ENCODE measurements around the gene ERFL. TPM values are rescaled to one million over a fixed set of nuclear protein-coding genes. Genes with fewer than 3 reads are reported as not detected.

The ERFL gene
- total RNA-seq, 2 experiments from 2014 or later: 1.6 to 6.8 TPM

- peak overlapping the region; percentile 99; the same call in 1 of the 2 replicates for H3K4me2 ChIP-seq (ENCODE audit: low read length)
- no peaks in the 10 kb centered on the region for H4K20me1 ChIP-seq (ENCODE audit: insufficient read depth, low read length)
- peaks cover 48% of the 10 kb centered on the region for H3K4me1 ChIP-seq (ENCODE audit: insufficient read depth, low read length, poor library complexity, severe bottlenecking)
- TF ChIP-seq CTCF (conservative IDR thresholded peaks at IDR 0.05; ENCODE audit: low read length) (peak; percentile 47), EZH2phosphoT487 (IDR thresholded peaks at IDR 0.05; ENCODE audit: borderline replicate concordance, low read depth, low read length) (no peak)
- no peaks in the 10 kb centered on the region for H3K9me2 ChIP-seq (ENCODE audit: insufficient read depth, low read length)
- H3K27ac ChIP-seq (ENCODE audit: low read depth, low read length, poor library complexity, severe bottlenecking): peak overlapping the region; percentile 9
- BruUV-seq (replicated peaks): no TSS peak
- H2AFZ ChIP-seq (ENCODE audit: low read length): no peak overlapping the region
- H3K36me3 ChIP-seq (ENCODE audit: insufficient read depth, low read length): peaks cover 66% of the 10 kb centered on the region
- no peaks in the 10 kb centered on the region for H3K9me3 ChIP-seq (ENCODE audit: low read length)
- ChIA-PET CTCF (ENCODE audit: unreplicated experiment) (no interaction called here), POLR2A (interaction anchor here (1.0 to 1.4 kb wide), 2 partner anchors 17 to 63 kb away, joined by 3 read pairs; no protein-coding TSS in a partner anchor)
- no peak for DNase-seq (ENCODE audit: low spot score)
- intact Hi-C loops (cut with micrococcal nuclease; ENCODE audit: unreplicated experiment): no loop called here
- H3K79me2 ChIP-seq (ENCODE audit: insufficient read depth, low read depth, low read length): peaks cover 37% of the 10 kb centered on the region
- no peak overlapping the region for H3K4me3 ChIP-seq (ENCODE audit: low read depth, low read length, poor library complexity, severe bottlenecking)
Observed at GRCh38 chr19:41888926-41889325, 39.3 kb downstream of the ERFL start.

- H3K9me2 ChIP-seq (ENCODE audit: insufficient read depth, low read length): no peaks in the 10 kb centered on the region
- ChIA-PET CTCF (ENCODE audit: unreplicated experiment) (no interaction called here), POLR2A (interaction anchor here (0.5 to 3.6 kb wide), 6 partner anchors 11 to 91 kb away, joined by 3 to 18 read pairs (median 4); partner anchors contain the start of gene CD79A)
- TF ChIP-seq CTCF (conservative IDR thresholded peaks at IDR 0.05; ENCODE audit: low read length) (peak; percentile 81), EZH2phosphoT487 (IDR thresholded peaks at IDR 0.05; ENCODE audit: borderline replicate concordance, low read depth, low read length) (no peak)
- H2AFZ ChIP-seq (ENCODE audit: low read length): no peak overlapping the region
- peak overlapping the region; percentile 99 for H3K4me2 ChIP-seq (ENCODE audit: low read length)
- H3K79me2 ChIP-seq (ENCODE audit: insufficient read depth, low read depth, low read length): peaks cover 37% of the 10 kb centered on the region
- peaks cover 48% of the 10 kb centered on the region for H3K4me1 ChIP-seq (ENCODE audit: insufficient read depth, low read length, poor library complexity, severe bottlenecking)
- H3K27ac ChIP-seq (ENCODE audit: low read depth, low read length, poor library complexity, severe bottlenecking): peak overlapping the region; percentile 88
- intact Hi-C loops (cut with micrococcal nuclease; ENCODE audit: unreplicated experiment): loop anchor here (1.0 to 2.0 kb wide), 4 partner anchors 15 to 70 kb away; no protein-coding TSS in a partner anchor
- H3K4me3 ChIP-seq (ENCODE audit: low read depth, low read length, poor library complexity, severe bottlenecking): peak overlapping the region; percentile 97
- peak; percentile 89 for DNase-seq (ENCODE audit: low spot score)
- H3K36me3 ChIP-seq (ENCODE audit: insufficient read depth, low read length): peaks cover 70% of the 10 kb centered on the region
- BruUV-seq (replicated peaks): no TSS peak
- H4K20me1 ChIP-seq (ENCODE audit: insufficient read depth, low read length): no peaks in the 10 kb centered on the region
- no peaks in the 10 kb centered on the region for H3K9me3 ChIP-seq (ENCODE audit: low read length)
Observed at GRCh38 chr19:41887711-41888382, 40.4 kb downstream of the ERFL start.

Measured in OCI-LY7 (cell line).